IMR-90 (cell line): ENCODE measurements around the gene E2F4. TPM values are rescaled to one million over a fixed set of nuclear protein-coding genes. Genes with fewer than 3 reads are reported as not detected.

Source experiments
- ATAC-seq: fragments of 200-7000 bp; cut with Tn5 transposase; 2 replicates; pipeline ENCODE4 v1.9.1; 2020; ENCODE audit warnings: low read depth, mild to moderate bottlenecking, moderate library complexity
- BruUV-seq: library from RNA; stranded (reverse); fragments of 400-500 nt; replicated peaks from 2 replicates; lab custom pipeline; 2021; lab: Mats Ljungman, UMichigan
- CTCF ChIA-PET: fragments of 300-600 bp; formaldehyde crosslinking; extraction: SDS; loops from one replicate; lab custom pipeline; 2021; ENCODE audit warnings: antibody characterized with exemption; lab: Yijun Ruan, JAX
- POLR2A ChIA-PET: fragments of 300-600 bp; sonication (Branson Sonifier 250); formaldehyde crosslinking; loops from one replicate; lab custom pipeline; 2022; ENCODE audit warnings: antibody characterized with exemption; ENCODE audit not compliant: unreplicated experiment; lab: Charles Lee
- DNase-seq: peaks from one replicate; pipeline ENCODE4 v3.0.0; 2013
- H2AFZ ChIP-seq: replicated peaks from 2 replicates; pipeline ENCODE3; 2013; ENCODE audit warnings: low read length, mild to moderate bottlenecking; ENCODE audit not compliant: poor library complexity
- H2AK5ac ChIP-seq: 2 replicates; pipeline ENCODE4 v1.6.1; 2013; ENCODE audit warnings: low read depth, low read length, inconsistent platforms
- H2AK9ac ChIP-seq: replicated peaks from 2 replicates; pipeline ENCODE3; 2013; ENCODE audit warnings: mild to moderate bottlenecking, low read depth, low read length, moderate library complexity; ENCODE audit not compliant: poor library complexity
- H2BK120ac ChIP-seq: 2 replicates; pipeline ENCODE4 v1.6.1; 2013; ENCODE audit warnings: low read depth, low read length, inconsistent platforms
- H2BK15ac ChIP-seq: 3 replicates; pipeline ENCODE4 v1.6.1; 2013; ENCODE audit warnings: low read depth, low read length, inconsistent platforms
- H2BK20ac ChIP-seq: 2 replicates; pipeline ENCODE4 v1.6.1; 2013; ENCODE audit warnings: low read depth, mild to moderate bottlenecking, inconsistent platforms, low read length, moderate library complexity
- H2BK5ac ChIP-seq: 2 replicates; pipeline ENCODE4 v1.6.1; 2013; ENCODE audit warnings: mild to moderate bottlenecking, low read depth, low read length, inconsistent platforms; ENCODE audit not compliant: poor library complexity, severe bottlenecking
- H3K14ac ChIP-seq: replicated peaks from 2 replicates; pipeline ENCODE4 v1.6.1; 2013; ENCODE audit warnings: low read depth, low read length, inconsistent platforms
- H3K18ac ChIP-seq: 2 replicates; pipeline ENCODE4 v1.6.1; 2013; ENCODE audit warnings: low read depth, low read length, control low read depth
- H3K23ac ChIP-seq: 2 replicates; pipeline ENCODE4 v1.6.1; 2013; ENCODE audit warnings: low read depth, low read length, inconsistent platforms
- H3K27ac ChIP-seq: 2 replicates; pipeline ENCODE4 v1.5.1; 2013; ENCODE audit warnings: mild to moderate bottlenecking, control low read depth, low read length; ENCODE audit not compliant: insufficient read depth
- H3K27me3 ChIP-seq: 2 replicates; pipeline ENCODE4 v1.6.1; 2013; ENCODE audit warnings: low read length; ENCODE audit not compliant: control insufficient read depth, insufficient read depth
- H3K36me3 ChIP-seq: 2 replicates; pipeline ENCODE4 v1.6.1; 2013; ENCODE audit warnings: low read length, mixed read lengths; ENCODE audit not compliant: control insufficient read depth, insufficient read depth
- H3K4ac ChIP-seq: 2 replicates; pipeline ENCODE4 v1.6.1; 2013; ENCODE audit warnings: low read depth, low read length, inconsistent platforms
- H3K4me1 ChIP-seq: 2 replicates; pipeline ENCODE4 v1.6.1; 2013; ENCODE audit warnings: low read length, mixed read lengths; ENCODE audit not compliant: control insufficient read depth, insufficient read depth
- H3K4me2 ChIP-seq: 2 replicates; pipeline ENCODE4 v1.6.1; 2013; ENCODE audit warnings: low read depth, mild to moderate bottlenecking, control low read depth, low read length, moderate library complexity
- H3K4me3 ChIP-seq: 2 replicates; pipeline ENCODE4 v1.5.1; 2013; ENCODE audit warnings: low read depth, mild to moderate bottlenecking, control low read depth, low read length, moderate library complexity; ENCODE audit not compliant: insufficient read depth
- H3K56ac ChIP-seq: 2 replicates; pipeline ENCODE4 v1.6.1; 2013; ENCODE audit warnings: low read length, inconsistent platforms; ENCODE audit not compliant: insufficient read depth; ENCODE audit errors: extremely low read depth
- H3K79me1 ChIP-seq, 2 experiments: 2 replicates each; pipeline ENCODE4 v1.6.1; 2013; ENCODE audit warnings: low read length in 2 of 2, inconsistent platforms in 1 of 2, low read depth in 1 of 2
- H3K9ac ChIP-seq: 2 replicates; pipeline ENCODE4 v1.6.1; 2013; ENCODE audit warnings: low read depth, low read length, control low read depth
- H3K9me1 ChIP-seq: 2 replicates; pipeline ENCODE4 v1.6.1; 2013; ENCODE audit warnings: low read length, inconsistent platforms; ENCODE audit not compliant: insufficient read depth
- H3K9me3 ChIP-seq: 2 replicates; pipeline ENCODE4 v1.6.1; 2013; ENCODE audit warnings: low read length; ENCODE audit not compliant: control insufficient read depth, insufficient read depth
- H4K20me1 ChIP-seq: 2 replicates; pipeline ENCODE4 v1.6.1; 2013; ENCODE audit warnings: low read length, inconsistent platforms; ENCODE audit not compliant: insufficient read depth
- H4K5ac ChIP-seq: 2 replicates; pipeline ENCODE4 v1.6.1; 2013; ENCODE audit warnings: mild to moderate bottlenecking, low read depth, low read length, control low read depth
- H4K8ac ChIP-seq, 2 experiments: 2 replicates each; pipeline ENCODE4 v1.6.1; 2013; ENCODE audit warnings: low read depth in 2 of 2, low read length in 2 of 2, control low read depth in 1 of 2, inconsistent platforms in 1 of 2
- H4K91ac ChIP-seq: 2 replicates; pipeline ENCODE4 v1.6.1; 2013; ENCODE audit warnings: low read depth, low read length, inconsistent platforms; ENCODE audit not compliant: insufficient read depth
- BHLHE40 ChIP-seq: fragments of 150-350 bp; IDR thresholded peaks from 2 replicates; pipeline ENCODE4 v1.6.1; 2016; ENCODE audit warnings: mild to moderate bottlenecking, low read depth, low read length
- CHD1 ChIP-seq: IDR thresholded peaks from 2 replicates; pipeline ENCODE4 v1.6.1; 2012; ENCODE audit warnings: low read depth, low read length, improper control_type of control experiment
- CTCF ChIP-seq: conservative IDR thresholded peaks from 2 replicates; pipeline ENCODE4 v1.5.1; 2012; ENCODE audit warnings: mild to moderate bottlenecking, low read depth, low read length, improper control_type of control experiment
- ELK1 ChIP-seq: fragments of 150-350 bp; IDR thresholded peaks from 2 replicates; pipeline ENCODE4 v1.6.1; 2016; ENCODE audit warnings: low read depth, mild to moderate bottlenecking, low read length, moderate library complexity, borderline replicate concordance
- FOS ChIP-seq: fragments of 150-350 bp; IDR thresholded peaks from 2 replicates; pipeline ENCODE4 v1.6.1; 2016; ENCODE audit warnings: low read depth, low read length
- MAZ ChIP-seq: IDR thresholded peaks from 2 replicates; pipeline ENCODE4 v1.6.1; 2012; ENCODE audit warnings: low read depth, mild to moderate bottlenecking, low read length, improper control_type of control experiment, moderate library complexity, borderline replicate concordance
- MXI1 ChIP-seq: IDR thresholded peaks from 2 replicates; pipeline ENCODE4 v1.6.1; 2012; ENCODE audit warnings: low read depth, mild to moderate bottlenecking, low read length, moderate library complexity, borderline replicate concordance
- NFE2L2 ChIP-seq: fragments of 150-350 bp; IDR thresholded peaks from 2 replicates; pipeline ENCODE4 v1.6.1; 2016; ENCODE audit warnings: low read depth, mild to moderate bottlenecking, low read length
- POLR2A ChIP-seq: IDR thresholded peaks from 2 replicates; pipeline ENCODE4 v1.6.1; 2012; ENCODE audit warnings: mild to moderate bottlenecking, low read depth, low read length
- RCOR1 ChIP-seq: IDR thresholded peaks from 2 replicates; pipeline ENCODE4 v1.6.1; 2012; ENCODE audit warnings: mild to moderate bottlenecking, low read length, improper control_type of control experiment; ENCODE audit not compliant: insufficient replicate concordance
- RFX5 ChIP-seq: IDR thresholded peaks from 2 replicates; pipeline ENCODE4 v1.8.0; 2012; ENCODE audit warnings: low read depth, mild to moderate bottlenecking, low read length, moderate library complexity
- SMC3 ChIP-seq: fragments of 150-350 bp; IDR thresholded peaks from 2 replicates; pipeline ENCODE4 v1.6.1; 2016; ENCODE audit warnings: low read depth, mild to moderate bottlenecking, antibody characterized with exemption, low read length, moderate library complexity
- USF2 ChIP-seq: fragments of 150-350 bp; IDR thresholded peaks from 2 replicates; pipeline ENCODE4 v1.6.1; 2017; ENCODE audit warnings: mild to moderate bottlenecking, antibody characterized with exemption, low read length, low read depth
- WGBS, 2 experiments: methylation state at CpG; one replicate each; pipeline versions ENCODE4 v1.1.5 to v1.1.7; 2013; ENCODE audit warnings: missing lambda C conversion rate in 2 of 2; ENCODE audit not compliant: insufficient read length in 1 of 2; ENCODE audit errors: extremely low coverage in 2 of 2; 5-methylcytosine and 5-hydroxymethylcytosine counted together
- dilution Hi-C: fragments of 300-500 bp; cut with HindIII; formaldehyde crosslinking; loops from one replicate; pipeline ENCODE4 v1.14.3; 2018; ENCODE audit warnings: low sequenced_read_pairs; ENCODE audit not compliant: unreplicated experiment
- in situ Hi-C: fragments of 300-500 bp; cut with MboI; formaldehyde crosslinking; loops from 3 replicates; pipeline ENCODE4 v1.14.3; 2019; ENCODE audit warnings: low sequenced_read_pairs, inconsistent platforms, mixed read lengths
- intact Hi-C: fragments of 100-400 bp; cut with micrococcal nuclease; formaldehyde crosslinking; loops from 2 replicates; pipeline ENCODE4 v1.10.0; 2022
- polyA plus RNA-seq, 3 experiments: library from polyadenylated mRNA; depleted of rRNA; stranded (reverse); fragments of >200 nt; gene quantifications; 2 replicates each; pipeline ENCODE4 v1.2.3, GENCODE V29; 2012; ENCODE audit warnings: low replicate concordance in 1 of 3
- total RNA-seq: library from RNA; depleted of rRNA; stranded (reverse); fragments of >200 nt; gene quantifications from 2 replicates; pipeline ENCODE4 v1.2.3, GENCODE V29; 2012

Gene E2F4
- total and polyA plus RNA-seq, 2 of the 4 experiments (the other 2 are of a cell fraction): 63.4 to 103 TPM

GRCh38 chr16:67241008-67241900 lies 49.3 kb downstream of the E2F4 start:
- Histone ChIP-seq H3K27ac (peak overlapping the region; percentile 80), H3K9me3 (no peaks in the 10 kb centered on the region), H3K4me2 (peak overlapping the region; percentile 2; the same call in 1 of the 2 replicates), H3K9ac (peak overlapping the region; percentile 62), H4K5ac (peak overlapping the region; percentile 77), H3K18ac (peak overlapping the region; percentile 86), H3K9me1 (peaks cover 42% of the 10 kb centered on the region), H2BK20ac (peak overlapping the region; percentile 91), H3K14ac (peak overlapping the region; percentile 95), H2BK120ac (peak overlapping the region; percentile 98), H3K4me1 (peaks cover 44% of the 10 kb centered on the region), H3K79me1 (peaks cover 34 to 81% of the 10 kb centered on the region in 2 experiments; a peak in 3 of 4 replicates), H2BK15ac (peak overlapping the region; percentile 97), H2AK5ac (peak overlapping the region; percentile 99), H4K91ac (peak overlapping the region; percentile 95), H3K56ac (peak overlapping the region; percentile 89), H3K27me3 (no peaks in the 10 kb centered on the region), H4K20me1 (no peaks in the 10 kb centered on the region; the same call in 1 of the 2 replicates), H3K4ac (peak overlapping the region; percentile 98), H2AFZ (peak overlapping the region; percentile 78), H4K8ac (peak overlapping the region; percentile 44 to 94), H2AK9ac (peak overlapping the region; percentile 80), H2BK5ac (peak overlapping the region; percentile 93), H3K4me3 (no peak overlapping the region), H3K36me3 (peaks cover 28% of the 10 kb centered on the region), H3K23ac (peak overlapping the region; percentile 98)
- ATAC-seq: peak; percentile 59
- DNase-seq: peak; percentile 92
- intact Hi-C loops (no loop called here), in situ Hi-C loops (no loop called here), dilution Hi-C loops (no loop called here)
- 0% methylated on average over 1 of the region's 10 CpGs; no CpG with 5 or more reads in 1 of the 2 experiments for WGBS, 2 experiments
- CTCF ChIA-PET: no interaction called here
- POLR2A ChIA-PET: interaction anchor here (0.6 to 0.7 kb wide), 3 partner anchors 15 to 83 kb away, joined by 3 to 7 read pairs (median 5); partner anchors contain the start of gene TMEM208
- BruUV-seq: no TSS peak
- TF ChIP-seq FOS: peak; percentile 84
- TF ChIP-seq RCOR1: peak; percentile 44
- TF ChIP-seq RFX5: no peak
- TF ChIP-seq USF2: no peak
- peak; percentile 1; the same call in 1 of the 2 replicates for TF ChIP-seq SMC3
- TF ChIP-seq MXI1: no peak
- TF ChIP-seq NFE2L2: peak; percentile 91
- peak; percentile 52; the same call in 1 of the 2 replicates for TF ChIP-seq POLR2A
- no peak for TF ChIP-seq ELK1
- no peak for TF ChIP-seq CTCF
- TF ChIP-seq CHD1: no peak
- peak; percentile 53; the same call in 1 of the 2 replicates for TF ChIP-seq BHLHE40
- peak; percentile 77 for TF ChIP-seq MAZ
